Neural crest cell (in vitro differentiated cells): ENCODE data around the gene WT1. TPM values are rescaled to one million over a fixed set of nuclear protein-coding genes. Genes with fewer than 3 reads are reported as not detected.

ENCODE experiments used
- DNase-seq: peaks from one replicate; pipeline ENCODE4 v3.0.0; 2021; ENCODE audit warnings: low read depth, mixed read lengths, low spot score
- H3K27ac Mint-ChIP-seq: one replicate; pipeline ENCODE4 v1.8.0; 2021; ENCODE audit warnings: mild to moderate bottlenecking, mixed read lengths; ENCODE audit not compliant: unreplicated experiment
- H3K27me3 Mint-ChIP-seq: 2 replicates; pipeline ENCODE4 v1.8.0; 2021; ENCODE audit warnings: low read depth, mild to moderate bottlenecking, mixed read lengths
- H3K36me3 Mint-ChIP-seq: 2 replicates; pipeline ENCODE4 v1.8.0; 2021; ENCODE audit warnings: low read depth, mild to moderate bottlenecking, mixed read lengths
- H3K4me1 Mint-ChIP-seq: 2 replicates; pipeline ENCODE4 v1.8.0; 2021; ENCODE audit warnings: mixed read lengths
- H3K4me3 Mint-ChIP-seq: one replicate; pipeline ENCODE4 v1.8.0; 2021; ENCODE audit warnings: mild to moderate bottlenecking, mixed read lengths
- H3K9me3 Mint-ChIP-seq: 2 replicates; pipeline ENCODE4 v1.8.0; 2021; ENCODE audit warnings: mixed read lengths
- CTCF ChIP-seq: fragments of 200-600 bp; sonication (generic); conservative IDR thresholded peaks from 2 replicates; pipeline ENCODE4 v1.5.0; 2021; ENCODE audit warnings: antibody characterized with exemption, mild to moderate bottlenecking
- total RNA-seq: library from RNA; stranded (reverse); gene quantifications from 2 replicates; pipeline ENCODE4 v1.2.1, GENCODE V29; 2021

Gene WT1
- total RNA-seq, 1 donor from 2014 or later, result not detected

DNA sequence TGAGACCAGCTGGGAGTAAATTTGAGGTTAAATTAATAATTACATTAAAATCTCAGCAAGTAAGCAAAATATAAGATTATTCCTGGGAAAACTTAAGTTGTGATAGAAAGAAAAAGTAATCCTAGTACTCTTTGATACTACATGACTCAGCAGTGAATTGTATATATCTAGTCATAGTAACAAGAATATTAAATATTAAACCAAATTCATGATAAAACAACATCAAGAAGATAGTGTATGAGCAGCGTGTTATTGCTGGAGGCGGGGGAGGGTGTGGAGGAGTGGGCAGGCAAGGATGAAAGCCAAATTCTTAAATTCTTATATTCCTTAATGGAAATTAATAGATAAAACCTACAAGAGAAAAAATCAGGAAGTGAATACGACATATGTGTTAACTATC lies 95.2 kb downstream of the WT1 start:
- Mint-ChIP-seq H3K27ac (no peak overlapping the region), H3K4me3 (no peak overlapping the region), H3K9me3 (no peaks in the 10 kb centered on the region), H3K4me1 (no peaks in the 10 kb centered on the region), H3K27me3 (peaks cover 12% of the 10 kb centered on the region), H3K36me3 (no peaks in the 10 kb centered on the region)
- no peak for DNase-seq
- TF ChIP-seq CTCF, result no peak

Other genes with a start within 250 kb of the WT1 start
- gene EIF3M, start 148.3 kb upstream of the WT1 start, total RNA-seq, result 282 and 298 TPM in 2 replicates